Common myeloid progenitor, CD34-positive (primary cell): ENCODE results near the gene USP13.
"Not testable (repeated sequence)": the region's sequence is repeated elsewhere in the genome, so short reads cannot be mapped to it uniquely, and the experiment has no call there.

Source experiments
- CTCF ChIA-PET: fragments of 350-600 bp; sonication (Branson Sonifier 250); formaldehyde crosslinking; loops from one replicate; lab custom pipeline; 2021; ENCODE audit warnings: antibody characterized with exemption; lab: Charles Lee
- POLR2A ChIA-PET: fragments of 350-600 bp; sonication (Branson Sonifier 250); formaldehyde crosslinking; loops from one replicate; lab custom pipeline; 2021; ENCODE audit warnings: antibody characterized with exemption; lab: Charles Lee
- DNase-seq, 3 donors: peaks; one replicate each; pipeline versions ENCODE4 v3.0.0 to v3.0.0-alpha.2; 2013
- H3K27ac ChIP-seq, 2 experiments: 1 replicate in 1 of 2; 2 replicates in 1 of 2; pipeline ENCODE4 v1.7.0; 2013; ENCODE audit warnings: inconsistent platforms in 2 of 2, low read length in 2 of 2, mild to moderate bottlenecking in 2 of 2, low read depth in 1 of 2, moderate library complexity in 1 of 2; ENCODE audit not compliant: severe bottlenecking in 2 of 2, insufficient read depth in 1 of 2, poor library complexity in 1 of 2
- H3K27me3 ChIP-seq, 5 experiments: replicated peaks in 2 of 5; 1 replicate in 3 of 5; 2 replicates in 2 of 5; pipeline versions ENCODE4 v1.6.1 to v1.7.0; 2013; ENCODE audit warnings: low read length in 4 of 5, mild to moderate bottlenecking in 2 of 5, moderate library complexity in 2 of 5, inconsistent platforms in 1 of 5; ENCODE audit not compliant: insufficient read depth in 5 of 5, control insufficient read depth in 4 of 5
- H3K36me3 ChIP-seq, 4 experiments: 1 replicate in 2 of 4; 2 replicates in 2 of 4; pipeline versions ENCODE4 v1.6.1 to v1.7.0; 2013; ENCODE audit warnings: low read length in 3 of 4, control low read depth in 1 of 4, mild to moderate bottlenecking in 1 of 4; ENCODE audit not compliant: control insufficient read depth in 4 of 4, insufficient read depth in 4 of 4
- H3K4me1 ChIP-seq, 4 experiments: 1 replicate in 3 of 4; 2 replicates in 1 of 4; pipeline versions ENCODE4 v1.6.1 to v1.7.1; 2013; ENCODE audit warnings: low read length in 3 of 4, mild to moderate bottlenecking in 3 of 4, control low read depth in 1 of 4, inconsistent platforms in 1 of 4, moderate library complexity in 1 of 4; ENCODE audit not compliant: control insufficient read depth in 4 of 4, insufficient read depth in 4 of 4; ENCODE audit errors: control extremely low read depth in 1 of 4
- H3K4me3 ChIP-seq, 7 experiments: 1 replicate in 4 of 7; 2 replicates in 3 of 7; pipeline versions ENCODE4 v1.5.1 to v1.7.0; 2013; ENCODE audit warnings: mild to moderate bottlenecking in 7 of 7, low read length in 6 of 7, moderate library complexity in 6 of 7, inconsistent platforms in 2 of 7, low read depth in 2 of 7, control low read depth in 1 of 7; ENCODE audit not compliant: insufficient read depth in 4 of 7, control insufficient read depth in 1 of 7; ENCODE audit errors: extremely low read depth in 1 of 7
- H3K9me3 ChIP-seq, 5 experiments: 1 replicate in 4 of 5; 2 replicates in 1 of 5; pipeline versions ENCODE4 v1.6.1 to v1.7.1; 2013; ENCODE audit warnings: low read length in 4 of 5, mild to moderate bottlenecking in 2 of 5, inconsistent platforms in 1 of 5, low read depth in 1 of 5, moderate library complexity in 1 of 5; ENCODE audit not compliant: control insufficient read depth in 4 of 5, insufficient read depth in 2 of 5; ENCODE audit errors: control extremely low read depth in 1 of 5
- WGBS: methylation state at CpG from one replicate; pipeline ENCODE4 v1.1.5; 2013; ENCODE audit not compliant: insufficient coverage; 5-methylcytosine and 5-hydroxymethylcytosine counted together

Gene USP13

DNA sequence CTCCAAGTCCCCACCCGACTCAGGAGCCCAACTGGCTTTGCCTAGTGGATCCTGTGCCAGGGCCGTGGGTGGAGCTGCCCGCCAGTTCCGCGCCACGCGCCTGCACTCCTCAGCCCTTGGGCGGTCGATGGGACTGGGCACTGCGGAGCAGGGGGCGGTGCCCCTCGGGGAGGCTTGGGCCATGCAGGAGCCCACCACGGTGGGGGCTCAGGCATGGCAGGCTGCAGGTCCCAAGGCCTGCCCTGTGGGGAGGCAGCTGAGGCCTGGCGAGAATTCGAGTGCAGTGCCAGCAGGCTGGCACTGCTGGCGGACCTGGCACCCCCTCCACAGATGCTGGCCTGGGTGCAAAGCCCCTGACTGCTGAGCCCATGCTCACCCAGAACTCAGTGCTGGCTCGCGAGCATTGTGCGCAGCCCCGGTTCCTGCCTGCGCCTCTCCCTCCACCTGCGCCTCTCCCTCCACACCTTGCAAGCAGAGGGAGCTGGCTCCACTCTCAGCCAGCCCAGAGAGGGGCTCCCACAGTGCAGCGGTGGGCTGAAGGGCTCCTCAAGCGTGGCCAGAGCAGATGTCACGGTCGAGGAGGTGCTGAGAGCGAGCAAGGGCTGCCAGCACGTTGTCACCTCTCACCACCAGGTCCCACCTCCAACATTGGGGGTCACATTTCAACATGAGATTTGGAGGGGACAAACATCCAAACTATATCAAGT lies 122.7 kb downstream of the USP13 start:
- no peak for DNase-seq
- H3K27me3 ChIP-seq: no peaks in the 10 kb centered on the region
- no peak overlapping the region for H3K4me3 ChIP-seq
- CTCF ChIA-PET: no interaction called here
- H3K4me1 ChIP-seq: peaks cover 0 to 3% (median 1%) of the 10 kb centered on the region in 4 experiments
- H3K36me3 ChIP-seq: peaks cover 3 to 31% (median 12%) of the 10 kb centered on the region in 4 experiments
- POLR2A ChIA-PET: interaction anchor here (0.6 kb wide), 1 partner anchor 628 kb away, joined by 3 read pairs; no protein-coding TSS in a partner anchor
- WGBS: 99% methylated on average over 19 of the region's 28 CpGs
- peaks cover 0 to 13% (median 3%) of the 10 kb centered on the region in 5 experiments for H3K9me3 ChIP-seq
- H3K27ac ChIP-seq: no peak overlapping the region

DNA sequence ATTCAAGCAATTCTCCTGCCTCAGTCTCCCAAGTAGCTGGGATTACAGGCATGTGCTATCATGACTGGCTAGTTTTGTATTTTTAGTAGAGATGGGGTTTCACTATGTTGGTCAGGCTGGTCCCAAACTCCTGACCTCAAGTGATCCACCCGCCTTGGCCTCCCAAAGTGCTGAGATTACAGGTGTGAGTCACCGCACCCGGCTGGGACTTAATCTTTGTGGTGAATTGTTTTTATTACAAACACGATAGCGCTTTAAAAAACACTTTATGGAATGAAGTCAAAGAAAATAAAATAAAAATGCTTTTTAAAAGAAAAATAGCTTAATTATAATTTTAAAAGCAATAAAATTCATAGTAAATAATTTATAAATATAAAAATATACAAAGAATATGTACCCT lies 130.0 kb downstream of the USP13 start:
- DNase-seq, H3K4me3 ChIP-seq, CTCF ChIA-PET, H3K27me3 ChIP-seq, H3K4me1 ChIP-seq, H3K27ac ChIP-seq, POLR2A ChIA-PET: not testable (repeated sequence)
- H3K9me3 ChIP-seq: peaks cover 0 to 15% (median 2%) of the 10 kb centered on the region in 5 experiments
- WGBS: no CpG with 5 or more reads among the region's 5 CpGs
- H3K36me3 ChIP-seq: peaks cover 3 to 46% (median 22%) of the 10 kb centered on the region in 4 experiments

DNA sequence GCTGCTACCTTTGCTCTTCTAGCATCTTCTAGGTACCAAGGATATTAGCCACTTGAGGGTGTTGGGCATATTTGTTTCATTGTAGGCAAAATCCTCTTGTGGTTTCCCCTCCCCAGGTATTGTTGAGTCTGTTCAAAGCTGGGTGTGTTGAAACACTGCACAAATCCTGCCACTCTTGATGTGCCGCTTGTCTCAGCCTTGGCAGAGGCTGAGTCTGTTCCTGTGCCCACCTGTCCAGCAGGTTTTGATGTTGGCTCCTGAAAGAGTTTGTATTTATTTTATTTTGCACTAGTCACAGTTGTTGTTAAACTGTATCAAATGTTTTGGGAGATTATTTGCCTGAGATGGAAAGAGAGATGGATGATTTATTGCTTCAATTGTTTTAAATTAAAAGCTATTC lies 136.2 kb downstream of the USP13 start:
- no peaks in the 10 kb centered on the region for H3K4me1 ChIP-seq
- DNase-seq: no peak
- no peak overlapping the region for H3K4me3 ChIP-seq
- ChIA-PET POLR2A (no interaction called here), CTCF (no interaction called here)
- H3K27ac ChIP-seq: no peak overlapping the region
- H3K9me3 ChIP-seq: no peaks in the 10 kb centered on the region
- no peaks in the 10 kb centered on the region for H3K27me3 ChIP-seq
- H3K36me3 ChIP-seq: peaks cover 0 to 11% (median under 1%) of the 10 kb centered on the region in 4 experiments
- WGBS: no CpG with 5 or more reads among the region's 1 CpG

DNA sequence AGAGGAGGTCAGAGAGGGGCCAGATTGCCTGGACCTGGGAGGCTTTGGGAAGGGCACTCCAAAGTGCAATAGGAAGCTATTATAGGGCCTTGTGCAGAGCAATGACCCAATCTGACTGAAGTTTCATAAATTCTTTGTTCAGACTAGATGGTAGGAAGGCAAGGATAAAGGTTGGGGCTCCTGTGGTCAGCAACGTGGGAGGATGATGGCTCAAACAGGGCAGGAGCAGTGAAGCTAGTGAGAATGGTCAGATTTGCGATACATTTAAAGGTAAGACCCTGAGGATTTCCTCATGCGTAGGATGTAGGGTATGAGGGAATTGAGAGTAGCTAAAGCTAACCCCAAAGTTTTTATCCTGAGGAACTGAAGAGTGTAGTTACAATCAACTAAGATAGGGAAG lies 139.0 kb downstream of the USP13 start:
- 100% methylated on average over 3 of the region's 3 CpGs for WGBS
- H3K4me3 ChIP-seq: no peak overlapping the region

DNA sequence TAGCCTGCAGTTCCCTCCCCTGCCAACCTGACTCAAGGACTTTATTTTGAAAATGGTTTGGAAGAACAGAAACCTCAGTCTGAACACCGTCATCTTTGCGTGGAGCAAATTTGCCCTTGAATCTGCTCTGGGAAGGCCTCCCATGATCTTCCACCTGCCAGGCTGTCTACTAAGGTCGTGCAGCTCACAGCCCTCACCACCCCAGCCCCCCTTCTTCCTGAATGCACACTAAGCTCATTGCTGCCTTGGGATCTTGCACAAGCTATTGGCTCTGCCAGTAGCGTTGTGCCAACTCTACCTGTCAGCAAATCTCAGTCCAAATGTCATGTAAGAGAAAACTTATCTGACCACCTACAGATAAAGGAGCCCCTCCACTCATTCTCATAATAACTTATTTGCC lies 141.5 kb downstream of the USP13 start:
- CTCF ChIA-PET: interaction anchor here (1.1 kb wide), 1 partner anchor 17 kb away, joined by 5 read pairs; no protein-coding TSS in a partner anchor
- DNase-seq: no peak
- H3K4me1 ChIP-seq: no peaks in the 10 kb centered on the region
- H3K36me3 ChIP-seq: no peaks in the 10 kb centered on the region
- H3K4me3 ChIP-seq: no peak overlapping the region
- WGBS: 80% methylated on average over 4 of the region's 4 CpGs
- no peak overlapping the region for H3K27ac ChIP-seq
- POLR2A ChIA-PET: no interaction called here
- no peaks in the 10 kb centered on the region for H3K9me3 ChIP-seq
- H3K27me3 ChIP-seq: no peaks in the 10 kb centered on the region

More for the DNA sequence above, 139.0 kb downstream of the USP13 start:
- no peak for DNase-seq
- Histone ChIP-seq H3K27me3 (no peaks in the 10 kb centered on the region), H3K9me3 (no peaks in the 10 kb centered on the region), H3K36me3 (no peaks in the 10 kb centered on the region), H3K27ac (no peak overlapping the region), H3K4me1 (no peaks in the 10 kb centered on the region)
- CTCF ChIA-PET: interaction anchor here (1.4 kb wide), 1 partner anchor 19 kb away, joined by 4 read pairs; no protein-coding TSS in a partner anchor
- POLR2A ChIA-PET: no interaction called here

DNA sequence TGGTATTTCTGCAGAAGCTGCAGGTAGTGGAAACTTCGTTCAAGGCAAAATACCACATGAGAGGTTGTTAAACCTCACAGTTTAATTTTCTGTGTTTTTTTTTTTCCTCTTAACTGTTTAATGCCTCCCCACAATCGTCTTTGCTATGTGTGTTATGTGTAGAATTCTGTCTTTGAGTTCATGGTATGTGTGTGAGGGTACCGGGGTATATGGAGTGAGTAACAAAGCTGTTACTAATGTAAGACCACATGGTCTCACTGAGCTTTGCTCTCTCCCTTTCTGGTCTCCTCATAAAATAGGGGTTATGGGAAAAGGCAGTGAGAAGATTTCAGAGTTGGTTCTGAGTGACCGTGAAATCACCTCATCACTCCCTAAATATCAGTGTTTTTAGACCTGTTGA lies 143.6 kb downstream of the USP13 start:
- no peak overlapping the region for H3K4me3 ChIP-seq
- no peak overlapping the region for H3K27ac ChIP-seq
- no peak for DNase-seq
- ChIA-PET CTCF (no interaction called here), POLR2A (no interaction called here)
- 100% methylated on average over 1 of the region's 4 CpGs for WGBS
- H3K27me3 ChIP-seq: no peaks in the 10 kb centered on the region
- no peaks in the 10 kb centered on the region for H3K4me1 ChIP-seq
- no peaks in the 10 kb centered on the region for H3K36me3 ChIP-seq
- no peaks in the 10 kb centered on the region for H3K9me3 ChIP-seq

DNA sequence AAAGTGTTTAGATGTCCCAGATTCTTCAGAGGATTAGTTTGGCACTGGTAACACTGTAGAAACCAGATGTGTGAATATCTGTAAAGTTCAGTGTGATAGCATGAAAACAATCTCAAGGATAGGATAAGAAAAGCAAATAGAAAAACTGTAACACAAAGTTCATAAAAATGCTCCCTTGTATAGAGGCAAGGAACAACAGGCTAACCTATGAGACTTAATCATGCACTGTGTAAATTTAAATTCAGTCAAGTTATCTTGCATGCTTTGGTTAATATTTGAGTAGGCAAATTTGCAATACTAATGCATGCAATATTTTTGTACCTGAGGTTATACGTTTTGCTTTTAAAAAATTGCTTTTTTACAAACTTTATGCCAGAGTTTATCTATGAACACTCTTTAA lies 144.4 kb downstream of the USP13 start:
- no peaks in the 10 kb centered on the region for H3K4me1 ChIP-seq
- ChIA-PET POLR2A (no interaction called here), CTCF (no interaction called here)
- no peaks in the 10 kb centered on the region for H3K36me3 ChIP-seq
- H3K9me3 ChIP-seq: no peaks in the 10 kb centered on the region
- DNase-seq: no peak
- no peak overlapping the region for H3K4me3 ChIP-seq
- WGBS: no CpG with 5 or more reads among the region's 1 CpG
- no peaks in the 10 kb centered on the region for H3K27me3 ChIP-seq
- no peak overlapping the region for H3K27ac ChIP-seq
